ENCODE results near the gene LEAP2.

DNA sequence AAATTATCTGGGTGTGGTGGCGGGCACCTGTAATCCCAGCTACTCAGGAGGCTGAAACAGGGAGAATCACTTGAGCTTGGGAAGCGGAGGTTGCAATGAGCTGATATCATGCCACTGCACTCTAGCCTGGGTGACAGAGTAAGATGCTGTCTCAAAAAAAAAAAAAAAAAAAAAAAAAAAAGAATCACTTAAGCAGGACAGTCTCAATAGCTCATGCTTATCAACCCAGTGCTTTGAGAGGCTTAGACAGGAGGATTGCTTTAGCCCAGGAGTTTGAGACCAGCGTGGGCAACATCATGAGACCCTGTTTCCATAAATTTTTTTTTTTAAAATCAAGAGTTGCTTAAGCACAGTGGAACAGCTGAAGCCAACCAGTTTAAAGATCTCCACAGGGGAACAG is 42.6 kb downstream of the LEAP2 start:
- TF ChIP-seq, protein P1, sequence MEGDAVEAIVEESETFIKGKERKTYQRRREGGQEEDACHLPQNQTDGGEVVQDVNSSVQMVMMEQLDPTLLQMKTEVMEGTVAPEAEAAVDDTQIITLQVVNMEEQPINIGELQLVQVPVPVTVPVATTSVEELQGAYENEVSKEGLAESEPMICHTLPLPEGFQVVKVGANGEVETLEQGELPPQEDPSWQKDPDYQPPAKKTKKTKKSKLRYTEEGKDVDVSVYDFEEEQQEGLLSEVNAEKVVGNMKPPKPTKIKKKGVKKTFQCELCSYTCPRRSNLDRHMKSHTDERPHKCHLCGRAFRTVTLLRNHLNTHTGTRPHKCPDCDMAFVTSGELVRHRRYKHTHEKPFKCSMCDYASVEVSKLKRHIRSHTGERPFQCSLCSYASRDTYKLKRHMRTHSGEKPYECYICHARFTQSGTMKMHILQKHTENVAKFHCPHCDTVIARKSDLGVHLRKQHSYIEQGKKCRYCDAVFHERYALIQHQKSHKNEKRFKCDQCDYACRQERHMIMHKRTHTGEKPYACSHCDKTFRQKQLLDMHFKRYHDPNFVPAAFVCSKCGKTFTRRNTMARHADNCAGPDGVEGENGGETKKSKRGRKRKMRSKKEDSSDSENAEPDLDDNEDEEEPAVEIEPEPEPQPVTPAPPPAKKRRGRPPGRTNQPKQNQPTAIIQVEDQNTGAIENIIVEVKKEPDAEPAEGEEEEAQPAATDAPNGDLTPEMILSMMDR (IDR thresholded peaks at IDR 0.05; ENCODE audit: insufficient read depth, low read depth, low read length): no peak
- no peak for TF ChIP-seq EZH2 (IDR thresholded peaks at IDR 0.05; ENCODE audit: insufficient read depth, low read length)
